HL-60 (cell line): ENCODE results near the gene HOXA13.

Experiments
- DNase-seq, 2 experiments: peaks; one replicate each; pipeline ENCODE4 v3.0.0-alpha.2; 2010 to 2020; ENCODE audit warnings: low read depth in 1 of 2, low spot score in 1 of 2
- H3K27ac ChIP-seq: fragments of 250-450 bp; sonication (Bioruptor Pico); replicated peaks from 2 replicates; pipeline ENCODE4 v1.5.1; 2020; ENCODE audit warnings: mild to moderate bottlenecking, moderate library complexity
- H3K27me3 ChIP-seq: fragments of 250-450 bp; sonication (Bioruptor Pico); 2 replicates; pipeline ENCODE4 v1.5.1; 2021; ENCODE audit warnings: mild to moderate bottlenecking, moderate library complexity; ENCODE audit not compliant: insufficient read depth, poor library complexity, severe bottlenecking
- H3K4me3 ChIP-seq: replicated peaks from 2 replicates; pipeline ENCODE4 v1.5.1; 2011; ENCODE audit warnings: mild to moderate bottlenecking, control low read depth, low read length; ENCODE audit not compliant: insufficient read depth
- CTCF ChIP-seq: IDR thresholded peaks from one replicate; pipeline ENCODE4 v1.5.1; 2011; ENCODE audit warnings: low read length, control low read depth, inconsistent platforms; ENCODE audit not compliant: insufficient read depth
- GABPA ChIP-seq: IDR thresholded peaks from 2 replicates; pipeline ENCODE4 v1.6.1; 2012; ENCODE audit warnings: low read depth
- POLR2AphosphoS5 ChIP-seq: IDR thresholded peaks from 2 replicates; pipeline ENCODE4 v1.6.1; 2012; ENCODE audit warnings: low read depth
- REST ChIP-seq: IDR thresholded peaks from 2 replicates; pipeline ENCODE4 v1.6.1; 2012; ENCODE audit warnings: low read depth; ENCODE audit not compliant: insufficient replicate concordance
- SPI1 ChIP-seq: IDR thresholded peaks from 2 replicates; pipeline ENCODE4 v1.6.1; 2012; ENCODE audit warnings: low read depth, mild to moderate bottlenecking, borderline replicate concordance

HOXA13 gene

GRCh38 chr7:27172315-27172774 lies 27.5 kb downstream of the HOXA13 start:
- DNase-seq, result no peak
- no peak for TF ChIP-seq SPI1
- TF ChIP-seq CTCF, result no peak
- TF ChIP-seq POLR2AphosphoS5, result no peak
- TF ChIP-seq REST, result no peak
- TF ChIP-seq GABPA, result no peak
- no peak overlapping the region for H3K4me3 ChIP-seq
- H3K27ac ChIP-seq, result no peak overlapping the region
- H3K27me3 ChIP-seq, result peaks cover 71% of the 10 kb centered on the region

GRCh38 chr7:27171637-27172314 lies 28.1 kb downstream of the HOXA13 start:
- Histone ChIP-seq H3K27me3 (peaks cover 77% of the 10 kb centered on the region), H3K27ac (no peak overlapping the region), H3K4me3 (no peak overlapping the region)
- TF ChIP-seq REST (no peak), SPI1 (no peak), GABPA (no peak), CTCF (no peak), POLR2AphosphoS5 (no peak)
- no peak for DNase-seq

GRCh38 chr7:27171325-27171636 lies 28.6 kb downstream of the HOXA13 start:
- no peak for DNase-seq
- Histone ChIP-seq H3K4me3 (no peak overlapping the region), H3K27ac (no peak overlapping the region), H3K27me3 (peaks cover 82% of the 10 kb centered on the region)
- no peak for TF ChIP-seq REST
- no peak for TF ChIP-seq POLR2AphosphoS5
- TF ChIP-seq GABPA, result no peak
- no peak for TF ChIP-seq SPI1
- TF ChIP-seq CTCF, result no peak
